GM12873 (cell line): ENCODE results near the gene ZNF71.

ENCODE experiments used
- TF ChIP-seq, protein P1 (sequence below): IDR thresholded peaks from 2 replicates; pipeline ENCODE4 v1.5.1; 2012; ENCODE audit warnings: low read depth, mild to moderate bottlenecking, moderate library complexity, low read length, control low read depth; ENCODE audit not compliant: insufficient read depth; ENCODE audit errors: missing control alignments

The ZNF71 gene

DNA sequence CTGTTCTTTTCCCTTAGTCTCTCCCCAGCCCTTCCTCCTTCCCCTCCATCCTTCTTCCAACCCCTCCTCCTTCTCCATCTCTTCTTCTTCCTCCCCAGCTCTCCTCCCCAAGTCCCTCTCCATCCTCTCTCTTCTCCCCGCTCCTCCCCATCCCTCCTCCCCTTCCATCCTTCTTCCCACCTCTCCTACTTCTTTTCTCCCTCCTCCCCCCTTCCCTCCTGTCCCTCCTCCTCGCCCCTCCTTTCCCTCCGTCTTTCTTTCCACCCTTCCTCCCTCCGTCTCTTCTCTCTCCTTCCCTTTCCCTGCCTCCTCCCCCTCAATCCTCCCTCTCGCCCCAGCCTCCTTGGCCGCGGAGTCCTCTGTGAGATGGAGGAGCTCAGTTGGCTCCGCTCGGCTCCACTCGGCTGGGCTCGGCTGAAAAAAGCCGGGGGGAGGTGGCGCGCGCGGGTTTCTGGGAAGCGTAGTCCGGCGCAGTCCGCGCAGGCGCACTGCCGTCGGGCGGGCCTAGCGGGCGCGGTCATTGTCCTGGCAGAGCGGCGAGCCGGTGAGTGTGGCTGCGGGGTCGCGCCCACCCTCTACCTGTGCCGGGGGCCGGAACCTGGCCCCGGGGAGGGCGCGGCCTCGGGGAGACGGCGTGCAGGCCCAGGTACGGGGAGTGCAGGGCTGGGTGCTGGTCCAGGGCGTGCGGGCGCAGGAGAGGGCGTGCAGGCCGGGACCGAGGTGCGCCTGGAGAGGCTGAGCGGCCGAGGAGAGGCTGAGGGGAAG lies at the start of gene ZNF71:
TSS of gene ZNF71 (plus strand) at position 520 of the 765 bp plus-strand sequence. CDS start 6,257 bp downstream, outside the sequence.
- TF ChIP-seq, protein P1, sequence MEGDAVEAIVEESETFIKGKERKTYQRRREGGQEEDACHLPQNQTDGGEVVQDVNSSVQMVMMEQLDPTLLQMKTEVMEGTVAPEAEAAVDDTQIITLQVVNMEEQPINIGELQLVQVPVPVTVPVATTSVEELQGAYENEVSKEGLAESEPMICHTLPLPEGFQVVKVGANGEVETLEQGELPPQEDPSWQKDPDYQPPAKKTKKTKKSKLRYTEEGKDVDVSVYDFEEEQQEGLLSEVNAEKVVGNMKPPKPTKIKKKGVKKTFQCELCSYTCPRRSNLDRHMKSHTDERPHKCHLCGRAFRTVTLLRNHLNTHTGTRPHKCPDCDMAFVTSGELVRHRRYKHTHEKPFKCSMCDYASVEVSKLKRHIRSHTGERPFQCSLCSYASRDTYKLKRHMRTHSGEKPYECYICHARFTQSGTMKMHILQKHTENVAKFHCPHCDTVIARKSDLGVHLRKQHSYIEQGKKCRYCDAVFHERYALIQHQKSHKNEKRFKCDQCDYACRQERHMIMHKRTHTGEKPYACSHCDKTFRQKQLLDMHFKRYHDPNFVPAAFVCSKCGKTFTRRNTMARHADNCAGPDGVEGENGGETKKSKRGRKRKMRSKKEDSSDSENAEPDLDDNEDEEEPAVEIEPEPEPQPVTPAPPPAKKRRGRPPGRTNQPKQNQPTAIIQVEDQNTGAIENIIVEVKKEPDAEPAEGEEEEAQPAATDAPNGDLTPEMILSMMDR: no peak

- TF ChIP-seq, protein P1: no peak
Observed at GRCh38 chr19:56547535-56547934, 47.6 kb upstream of the ZNF71 start.

DNA sequence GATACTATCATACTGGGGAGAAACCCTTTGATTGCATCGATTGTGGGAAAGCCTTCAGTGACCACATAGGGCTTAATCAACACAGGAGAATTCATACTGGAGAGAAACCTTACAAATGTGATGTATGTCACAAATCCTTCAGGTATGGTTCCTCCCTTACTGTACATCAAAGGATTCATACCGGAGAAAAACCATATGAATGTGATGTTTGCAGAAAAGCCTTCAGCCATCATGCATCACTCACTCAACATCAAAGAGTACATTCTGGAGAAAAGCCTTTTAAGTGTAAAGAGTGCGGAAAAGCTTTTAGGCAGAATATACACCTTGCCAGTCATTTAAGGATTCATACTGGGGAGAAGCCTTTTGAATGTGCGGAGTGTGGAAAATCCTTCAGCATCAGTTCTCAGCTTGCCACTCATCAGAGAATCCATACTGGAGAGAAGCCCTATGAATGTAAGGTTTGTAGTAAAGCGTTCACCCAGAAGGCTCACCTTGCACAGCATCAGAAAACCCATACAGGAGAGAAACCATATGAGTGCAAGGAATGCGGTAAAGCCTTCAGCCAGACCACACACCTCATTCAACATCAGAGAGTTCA lies 40.7 kb upstream of the ZNF71 start:
- TF ChIP-seq, protein P1: no peak

DNA sequence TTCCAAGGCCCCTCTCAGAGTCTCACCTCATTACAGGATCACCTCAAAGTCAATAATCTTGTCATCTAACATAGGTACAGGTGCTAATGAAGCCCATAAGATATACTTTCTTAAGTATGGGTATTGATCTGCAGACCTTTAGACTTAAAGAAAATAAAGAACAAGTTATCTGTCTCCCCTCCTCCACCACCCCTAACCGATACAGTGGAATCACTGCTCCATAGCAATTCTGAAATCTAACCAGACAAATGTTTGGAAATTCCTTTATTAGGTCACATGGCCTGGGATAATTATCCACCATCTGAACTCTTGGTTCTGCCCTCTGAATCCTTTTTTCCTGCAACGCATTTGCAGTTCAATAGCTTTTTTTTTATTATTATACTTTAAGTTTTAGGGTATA lies 32.3 kb upstream of the ZNF71 start:
- TF ChIP-seq, protein P1: no peak

DNA sequence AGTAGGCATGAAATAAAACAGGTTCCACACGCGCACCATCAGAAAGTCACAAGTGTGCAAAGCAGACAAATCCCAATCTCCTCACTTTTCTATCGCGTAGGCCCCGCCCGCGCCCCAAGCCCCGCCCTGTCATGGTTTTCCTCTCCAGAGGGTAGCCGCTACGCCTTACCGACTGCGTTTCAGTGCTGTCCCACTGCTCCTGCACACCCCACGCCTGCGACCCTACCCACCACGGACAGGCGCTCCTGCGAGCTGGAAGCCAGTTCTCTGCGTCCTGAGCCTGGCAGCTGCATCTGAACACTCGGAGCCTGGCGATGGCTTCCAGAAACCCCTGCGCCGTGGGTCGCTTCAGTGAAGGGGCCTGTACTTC lies 28.2 kb upstream of the ZNF71 start:
- TF ChIP-seq, protein P1: no peak

- TF ChIP-seq, protein P1: no peak
Observed at GRCh38 chr19:56567274-56568120, 27.6 kb upstream of the ZNF71 start, which contains the start of gene ZNF470. Gene ZNF470, plus strand, starts transcription at chr19:56567468. Its CDS starts 2,844 bp downstream, at chr19:56570312.

DNA sequence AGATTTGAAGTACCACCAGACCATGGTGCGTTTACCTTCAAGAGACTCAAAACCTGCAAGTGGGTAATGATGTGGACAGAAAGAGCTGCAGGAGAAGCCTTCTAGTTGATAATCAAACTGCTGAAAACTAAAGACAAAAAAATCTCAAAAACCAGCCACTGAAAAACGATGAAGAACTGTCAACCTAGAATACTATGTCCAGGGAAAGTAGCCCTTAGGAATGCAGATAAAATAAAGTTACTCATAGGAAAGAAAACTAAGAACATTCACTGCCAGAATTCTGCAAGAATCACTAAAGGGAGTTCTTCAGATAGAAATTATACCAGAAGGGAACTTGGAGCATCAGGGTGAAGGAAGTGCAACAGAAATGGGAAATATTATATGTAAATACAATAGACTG lies 22.5 kb upstream of the ZNF71 start:
- TF ChIP-seq, protein P1: no peak
